Endothelial cell of umbilical vein (primary cell): ENCODE measurements around the gene ABHD17A. TPM values are rescaled to one million over a fixed set of nuclear protein-coding genes. Genes with fewer than 3 reads are reported as not detected.

Experiments used
- BruUV-seq: library from RNA; stranded (reverse); fragments of 400-500 nt; replicated peaks from 2 replicates; lab custom pipeline; 2021; lab: Mats Ljungman, UMichigan
- CTCF ChIA-PET: fragments of 300-600, 350-600 bp; sonication (Branson Sonifier 250); formaldehyde crosslinking; loops from one replicate; lab custom pipeline; 2021; ENCODE audit warnings: antibody characterized with exemption, inconsistent platforms; lab: Charles Lee
- POLR2A ChIA-PET: fragments of 300-600, 350-600 bp; sonication (Branson Sonifier 250); formaldehyde crosslinking; loops from one replicate; lab custom pipeline; 2021; ENCODE audit warnings: antibody characterized with exemption, inconsistent platforms; lab: Charles Lee
- DNase-seq: peaks from one replicate; pipeline ENCODE4 v3.0.0-alpha.2; 2011; ENCODE audit warnings: low read depth, low spot score
- FAIRE-seq: peaks from 2 replicates; lab custom pipeline; 2011; peaks lifted over from hg19 to GRCh38; lab: Jason Lieb, UNC
- H2AFZ ChIP-seq: 2 replicates; pipeline ENCODE4 v1.6.0; 2012; ENCODE audit warnings: low read depth, low read length, control low read depth, inconsistent platforms
- H3K27ac ChIP-seq: 2 replicates; pipeline ENCODE4 v1.5.1; 2011; ENCODE audit warnings: low read depth, mild to moderate bottlenecking, control low read depth, low read length, moderate library complexity; ENCODE audit not compliant: insufficient read depth
- H3K27me3 ChIP-seq, 2 experiments: 2 replicates each; pipeline versions ENCODE4 v1.6.0 to v1.6.1; 2011; ENCODE audit warnings: low read length in 2 of 2, mixed read lengths in 1 of 2; ENCODE audit not compliant: control insufficient read depth in 2 of 2, insufficient read depth in 2 of 2
- H3K36me3 ChIP-seq, 2 experiments: 2 replicates in 1 of 2; 3 replicates in 1 of 2; pipeline ENCODE4 v1.5.1; 2011; ENCODE audit warnings: low read length in 2 of 2, mild to moderate bottlenecking in 1 of 2, moderate library complexity in 1 of 2; ENCODE audit not compliant: control insufficient read depth in 2 of 2, insufficient read depth in 2 of 2; ENCODE audit errors: extremely low read depth in 1 of 2
- H3K4me1 ChIP-seq: 3 replicates; pipeline ENCODE4 v1.5.1; 2011; ENCODE audit warnings: mild to moderate bottlenecking, low read length; ENCODE audit not compliant: control insufficient read depth, insufficient read depth; ENCODE audit errors: extremely low read depth
- H3K4me2 ChIP-seq: 2 replicates; pipeline ENCODE4 v1.6.1; 2011; ENCODE audit warnings: low read length, control low read depth, mixed read lengths; ENCODE audit not compliant: insufficient read depth
- H3K4me3 ChIP-seq, 3 experiments: fragments of 200-600 bp in 1 of 3; sonication (generic), shearing (Covaris generic) in 1 of 3; replicated peaks in 1 of 3; 2 replicates each; pipeline ENCODE4 v1.5.1; 2011 to 2016; ENCODE audit warnings: control low read depth in 3 of 3, low read length in 3 of 3, mild to moderate bottlenecking in 2 of 3, inconsistent platforms in 1 of 3, low read depth in 1 of 3, moderate library complexity in 1 of 3; ENCODE audit not compliant: insufficient read depth in 1 of 3
- H3K79me2 ChIP-seq: 2 replicates; pipeline ENCODE4 v1.6.0; 2012; ENCODE audit warnings: low read length, inconsistent platforms; ENCODE audit not compliant: control insufficient read depth, insufficient read depth
- H3K9ac ChIP-seq: replicated peaks from 2 replicates; pipeline ENCODE3; 2011; ENCODE audit warnings: low read length, control low read depth; ENCODE audit not compliant: insufficient read depth; ENCODE audit errors: extremely low read depth
- H3K9me1 ChIP-seq: replicated peaks from 3 replicates; pipeline ENCODE4 v1.6.0; 2011; ENCODE audit warnings: mild to moderate bottlenecking, low read length; ENCODE audit not compliant: control insufficient read depth, insufficient read depth; ENCODE audit errors: extremely low read depth
- H3K9me3 ChIP-seq: replicated peaks from 2 replicates; pipeline ENCODE4 v1.5.1; 2012; ENCODE audit warnings: low read length, inconsistent platforms; ENCODE audit not compliant: control insufficient read depth, insufficient read depth
- H4K20me1 ChIP-seq: replicated peaks from 2 replicates; pipeline ENCODE3; 2011; ENCODE audit warnings: mild to moderate bottlenecking, low read length; ENCODE audit not compliant: control insufficient read depth, insufficient read depth; ENCODE audit errors: extremely low read depth
- EZH2 ChIP-seq: IDR thresholded peaks from 2 replicates; pipeline ENCODE4 v1.6.1; 2012; ENCODE audit warnings: borderline replicate concordance, low read depth, mild to moderate bottlenecking, moderate library complexity, low read length, inconsistent platforms; ENCODE audit not compliant: severe bottlenecking
- FOS ChIP-seq: IDR thresholded peaks from 2 replicates; pipeline ENCODE4 v1.6.1; 2011; ENCODE audit warnings: mild to moderate bottlenecking, low read length, moderate library complexity, borderline replicate concordance; ENCODE audit not compliant: insufficient read depth
- GATA2 ChIP-seq: IDR thresholded peaks from 2 replicates; pipeline ENCODE4 v1.7.0; 2011; ENCODE audit warnings: low read depth, mild to moderate bottlenecking, moderate library complexity, mixed read lengths, low read length; ENCODE audit not compliant: insufficient read length, insufficient read depth
- MYC ChIP-seq: IDR thresholded peaks from one replicate; pipeline ENCODE4 v1.6.1; 2011; ENCODE audit warnings: mild to moderate bottlenecking, low read depth, low read length
- POLR2A ChIP-seq: IDR thresholded peaks from 2 replicates; pipeline ENCODE4 v1.6.1; 2012; ENCODE audit warnings: low read depth, mild to moderate bottlenecking, control low read depth, low read length
- POLR2AphosphoS5 ChIP-seq: IDR thresholded peaks from 2 replicates; pipeline ENCODE4 v1.6.1; 2012; ENCODE audit warnings: low read depth, mild to moderate bottlenecking, control low read depth, low read length, moderate library complexity; ENCODE audit not compliant: insufficient read depth
- dilution Hi-C: fragments of 300-500 bp; cut with MboI; formaldehyde crosslinking; loops from one replicate; pipeline ENCODE4 v1.15.0; 2019; ENCODE audit warnings: low sequenced_read_pairs; ENCODE audit not compliant: extremely low pct_ligation_motif_present
- intact Hi-C: fragments of 100-400 bp; cut with micrococcal nuclease; formaldehyde crosslinking; loops from one replicate; pipeline ENCODE4 v1.10.0; 2022
- polyA plus RNA-seq, 4 experiments: library from polyadenylated mRNA; depleted of rRNA in 3 of 4; stranded (reverse) in 3 of 4; unstranded in 1 of 4; fragments of >200 nt; gene quantifications; 2 replicates each; pipeline versions ENCODE4 v1.2.1 to v1.2.3, GENCODE V29; 2011 to 2012; ENCODE audit warnings: missing spikeins in 1 of 4
- total RNA-seq: library from RNA; stranded (reverse); gene quantifications from 2 replicates; pipeline ENCODE4 v1.2.3, GENCODE V29; 2021
- TF ChIP-seq, protein P1 (sequence below): IDR thresholded peaks from 2 replicates; pipeline ENCODE4 v1.6.1; 2011; ENCODE audit not compliant: insufficient read depth, insufficient read length
- TF ChIP-seq, protein P2 (sequence below), 2 donors: IDR thresholded peaks; 1 replicate in 1 of 2; 2 replicates in 1 of 2; pipeline ENCODE4 v1.5.1; 2011; ENCODE audit warnings: low read length in 2 of 2, mild to moderate bottlenecking in 2 of 2, moderate library complexity in 2 of 2, control low read depth in 1 of 2, inconsistent platforms in 1 of 2, low read depth in 1 of 2; ENCODE audit not compliant: insufficient read depth in 1 of 2; ENCODE audit errors: extremely low read depth in 1 of 2

The ABHD17A gene
- total and polyA plus RNA-seq, 2 donors (not counting 3 experiments of a cell fraction or from before 2014, with no cell fraction given), result 89.8 to 143 TPM

DNA sequence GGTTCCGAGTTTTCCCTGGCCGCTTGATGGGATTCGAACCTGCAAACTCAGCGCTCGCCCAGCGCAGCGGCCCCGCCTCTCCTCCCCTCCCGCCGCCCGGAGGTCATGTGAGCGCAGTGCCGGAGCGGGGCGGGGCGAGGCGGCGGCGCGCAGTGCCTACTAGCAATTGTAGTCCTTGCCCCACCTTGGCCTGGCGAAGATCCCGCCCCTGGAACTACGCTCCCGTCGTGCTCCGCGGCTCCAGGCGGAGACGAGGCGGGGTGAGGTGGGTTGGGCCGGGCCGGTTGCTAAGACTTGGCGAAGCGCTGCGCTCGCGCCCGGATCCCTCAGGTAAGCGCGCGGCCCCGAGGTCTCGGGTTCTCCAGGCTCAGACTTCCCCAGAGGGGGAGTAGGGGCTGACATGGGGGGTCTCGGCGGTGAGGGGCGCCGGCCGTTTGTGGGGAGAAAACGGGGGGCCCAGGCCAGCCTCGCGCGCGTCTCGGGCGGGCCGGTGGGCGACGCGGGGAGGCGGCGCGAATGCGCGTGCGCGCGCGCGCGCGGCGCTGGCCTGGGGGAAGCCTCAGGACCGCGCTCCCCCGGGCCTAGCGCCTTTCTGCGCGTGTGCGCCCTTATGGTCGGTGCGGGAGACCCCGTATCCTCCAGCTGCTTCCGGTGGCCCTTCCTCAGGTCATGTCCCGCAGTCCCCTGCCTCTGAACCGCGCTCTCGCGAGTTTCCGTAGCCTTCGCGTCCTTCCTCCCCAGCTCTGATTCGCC, 20.0 kb upstream of the ABHD17A start, which contains the start of the genes ADAT3 and SCAMP4:
ADAT3 (plus strand) TSS at position 290 of the 753 bp plus-strand sequence. CDS start 6,649 bp downstream, outside the sequence.
SCAMP4 (plus strand) TSS at position 290 of the 753 bp plus-strand sequence. CDS start 9,621 bp downstream, outside the sequence.
- H3K9ac ChIP-seq, result peak within 1 kb of the TSS; percentile 83
- peak within 1 kb of the TSS; percentile 74 for H3K4me2 ChIP-seq
- no peaks in the 10 kb centered on the region for H3K4me1 ChIP-seq
- peaks cover 41% of the 10 kb centered on the region for H3K79me2 ChIP-seq
- H3K27ac ChIP-seq, result peak within 1 kb of the TSS; percentile 73
- H3K9me3 ChIP-seq, result no peaks in the 10 kb centered on the region
- peak within 1 kb of the TSS; percentile 55 to 63 (median 61) for H3K4me3 ChIP-seq
- H3K36me3 ChIP-seq, result no peaks in the 10 kb centered on the region
- no peaks in the 10 kb centered on the region for H3K27me3 ChIP-seq
- H4K20me1 ChIP-seq, result no peaks in the 10 kb centered on the region
- dilution Hi-C loops, result no loop called here
- TF ChIP-seq MYC (peak; percentile 63), GATA2 (no peak), POLR2A (peak; percentile 73), POLR2AphosphoS5 (peak; percentile 87), EZH2 (no peak)
- TF ChIP-seq, protein P1, sequence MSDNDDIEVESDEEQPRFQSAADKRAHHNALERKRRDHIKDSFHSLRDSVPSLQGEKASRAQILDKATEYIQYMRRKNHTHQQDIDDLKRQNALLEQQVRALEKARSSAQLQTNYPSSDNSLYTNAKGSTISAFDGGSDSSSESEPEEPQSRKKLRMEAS, result peak; percentile 61
- peak; percentile 98 for FAIRE-seq
- no TSS peak for BruUV-seq
- H3K9me1 ChIP-seq, result no peaks in the 10 kb centered on the region
- intact Hi-C loops, result loop anchor here (1.0 kb wide), 3 partner anchors 20 to 41 kb away; partner anchors contain the start of gene ABHD17A
- H2AFZ ChIP-seq, result peak within 1 kb of the TSS; percentile 60
- POLR2A ChIA-PET, result interaction anchor here (0.6 to 0.7 kb wide), 2 partner anchors 13 to 15 kb away, joined by 3 read pairs; no protein-coding TSS in a partner anchor
- DNase-seq, result peak; percentile 99
- CTCF ChIA-PET, result interaction anchor here (0.9 to 1.0 kb wide), 2 partner anchors 41 to 187 kb away, joined by 3 to 4 read pairs; no protein-coding TSS in a partner anchor

DNA sequence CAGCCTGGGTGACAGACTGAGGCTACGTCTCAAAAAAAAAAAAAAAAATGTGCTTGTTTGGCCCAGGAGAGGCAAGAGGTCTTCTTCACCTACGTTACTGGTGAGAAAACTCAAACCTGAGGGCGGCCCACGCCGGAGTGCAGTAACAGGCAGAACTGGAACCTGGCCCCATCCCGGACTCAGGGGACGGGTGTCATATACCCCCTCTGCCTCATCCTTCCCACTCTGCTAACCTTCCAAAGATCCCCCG, 19.5 kb upstream of the ABHD17A start:
- CTCF ChIA-PET, result no interaction called here
- Histone ChIP-seq H3K9ac (no peak overlapping the region), H3K79me2 (peaks cover 36% of the 10 kb centered on the region), H3K36me3 (no peaks in the 10 kb centered on the region), H3K9me3 (no peaks in the 10 kb centered on the region), H3K9me1 (no peaks in the 10 kb centered on the region), H3K4me2 (no peak overlapping the region), H3K4me3 (no peak overlapping the region), H3K27ac (no peak overlapping the region), H2AFZ (peak overlapping the region; percentile 59), H3K4me1 (no peaks in the 10 kb centered on the region), H4K20me1 (no peaks in the 10 kb centered on the region), H3K27me3 (no peaks in the 10 kb centered on the region)
- intact Hi-C loops (loop anchor here (1.0 kb wide), 3 partner anchors 19 to 40 kb away; partner anchors contain the start of gene ABHD17A), dilution Hi-C loops (no loop called here)
- TF ChIP-seq MYC, result no peak
- TF ChIP-seq POLR2A, result no peak
- no peak for TF ChIP-seq FOS
- TF ChIP-seq, protein P1, result no peak
- no peak for TF ChIP-seq GATA2
- TF ChIP-seq, protein P2, sequence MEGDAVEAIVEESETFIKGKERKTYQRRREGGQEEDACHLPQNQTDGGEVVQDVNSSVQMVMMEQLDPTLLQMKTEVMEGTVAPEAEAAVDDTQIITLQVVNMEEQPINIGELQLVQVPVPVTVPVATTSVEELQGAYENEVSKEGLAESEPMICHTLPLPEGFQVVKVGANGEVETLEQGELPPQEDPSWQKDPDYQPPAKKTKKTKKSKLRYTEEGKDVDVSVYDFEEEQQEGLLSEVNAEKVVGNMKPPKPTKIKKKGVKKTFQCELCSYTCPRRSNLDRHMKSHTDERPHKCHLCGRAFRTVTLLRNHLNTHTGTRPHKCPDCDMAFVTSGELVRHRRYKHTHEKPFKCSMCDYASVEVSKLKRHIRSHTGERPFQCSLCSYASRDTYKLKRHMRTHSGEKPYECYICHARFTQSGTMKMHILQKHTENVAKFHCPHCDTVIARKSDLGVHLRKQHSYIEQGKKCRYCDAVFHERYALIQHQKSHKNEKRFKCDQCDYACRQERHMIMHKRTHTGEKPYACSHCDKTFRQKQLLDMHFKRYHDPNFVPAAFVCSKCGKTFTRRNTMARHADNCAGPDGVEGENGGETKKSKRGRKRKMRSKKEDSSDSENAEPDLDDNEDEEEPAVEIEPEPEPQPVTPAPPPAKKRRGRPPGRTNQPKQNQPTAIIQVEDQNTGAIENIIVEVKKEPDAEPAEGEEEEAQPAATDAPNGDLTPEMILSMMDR (IDR thresholded peaks at IDR 0.05; ENCODE audit: extremely low read depth in 1 of 2, insufficient read depth in 1 of 2, low read depth in 1 of 2, low read length in 2 of 2), result no peak
- TF ChIP-seq EZH2, result no peak
- DNase-seq (no peak), FAIRE-seq (no peak)
- POLR2A ChIA-PET, result no interaction called here
- no TSS peak for BruUV-seq
